GM19467 (cell line): ENCODE results near the gene SLC25A18.
"Not testable (repeated sequence)": the region's sequence is repeated elsewhere in the genome, so short reads cannot be mapped to it uniquely, and the experiment has no call there.

Experiments
- ATAC-seq: cut with Tn5 transposase; IDR thresholded peaks from one replicate; pipeline ENCODE4 v1.9.1; 2021; ENCODE audit warnings: mild to moderate bottlenecking, moderate library complexity; ENCODE audit not compliant: unreplicated experiment

SLC25A18 gene

GRCh38 chr22:17603668-17604067 lies 40.4 kb downstream of the SLC25A18 start:
- ATAC-seq, result no peak

- ATAC-seq, result no peak
These were observed 43.2 kb downstream of the SLC25A18 start for GRCh38 chr22:17606496-17606895.

GRCh38 chr22:17607891-17608521 lies 44.7 kb downstream of the SLC25A18 start:
- no peak for ATAC-seq

GRCh38 chr22:17612057-17612456 lies 48.8 kb downstream of the SLC25A18 start:
- no peak for ATAC-seq

GRCh38 chr22:17613280-17613679 lies 50.0 kb downstream of the SLC25A18 start:
- no peak for ATAC-seq

GRCh38 chr22:17627961-17628405 lies 64.7 kb downstream of the SLC25A18 start:
- no peak for ATAC-seq

- ATAC-seq, result peak; percentile 97
These were observed 65.3 kb downstream of the SLC25A18 start, which contains the start of gene ATP6V1E1 for GRCh38 chr22:17628406-17629172. TSS of gene ATP6V1E1 (minus strand) at chr22:17628749. CDS start at chr22:17628635, 114 bp downstream.

GRCh38 chr22:17629173-17629489 lies 65.8 kb downstream of the SLC25A18 start:
- no peak for ATAC-seq

GRCh38 chr22:17629641-17630040 lies 66.3 kb downstream of the SLC25A18 start:
- no peak for ATAC-seq

- ATAC-seq, result no peak
These were observed 67.8 kb downstream of the SLC25A18 start for GRCh38 chr22:17631076-17631565.

GRCh38 chr22:17633217-17633997 lies 70.1 kb downstream of the SLC25A18 start:
- ATAC-seq, result no peak

- no peak for ATAC-seq
These were observed 70.7 kb downstream of the SLC25A18 start for GRCh38 chr22:17633998-17634323.

GRCh38 chr22:17634696-17635095 lies 71.4 kb downstream of the SLC25A18 start:
- ATAC-seq, result no peak

GRCh38 chr22:17636850-17637249 lies 73.6 kb downstream of the SLC25A18 start:
- not testable (repeated sequence) for ATAC-seq

GRCh38 chr22:17637490-17638181 lies 74.3 kb downstream of the SLC25A18 start:
- ATAC-seq, result no peak

- ATAC-seq, result peak; percentile 11
These were observed 74.8 kb downstream of the SLC25A18 start for GRCh38 chr22:17638182-17638431.

- ATAC-seq, result peak; percentile 81
These were observed 75.3 kb downstream of the SLC25A18 start, which contains the start of gene BCL2L13 for GRCh38 chr22:17638432-17639246. TSS of gene BCL2L13 (plus strand) at chr22:17638757. CDS start at chr22:17655712, 16,955 bp downstream.

- ATAC-seq, result no peak
These were observed 76.0 kb downstream of the SLC25A18 start for GRCh38 chr22:17639247-17639741.
